NCI-H146 treated with DMSO at 0.1 percent for 48 hours (cell line): ENCODE data around the gene FUBP1.
A peak's percentile ranks its signal among the peaks of the same experiment; 100 is the strongest.
"Not testable (repeated sequence)": the region's sequence is repeated elsewhere in the genome, so short reads cannot be mapped to it uniquely, and the experiment has no call there.

Source experiments
- DNase-seq: peaks from one replicate; lab custom pipeline; 2025; ENCODE audit not compliant: unreplicated experiment; lab: John Stamatoyannopoulos, UW

The FUBP1 gene, protein sequence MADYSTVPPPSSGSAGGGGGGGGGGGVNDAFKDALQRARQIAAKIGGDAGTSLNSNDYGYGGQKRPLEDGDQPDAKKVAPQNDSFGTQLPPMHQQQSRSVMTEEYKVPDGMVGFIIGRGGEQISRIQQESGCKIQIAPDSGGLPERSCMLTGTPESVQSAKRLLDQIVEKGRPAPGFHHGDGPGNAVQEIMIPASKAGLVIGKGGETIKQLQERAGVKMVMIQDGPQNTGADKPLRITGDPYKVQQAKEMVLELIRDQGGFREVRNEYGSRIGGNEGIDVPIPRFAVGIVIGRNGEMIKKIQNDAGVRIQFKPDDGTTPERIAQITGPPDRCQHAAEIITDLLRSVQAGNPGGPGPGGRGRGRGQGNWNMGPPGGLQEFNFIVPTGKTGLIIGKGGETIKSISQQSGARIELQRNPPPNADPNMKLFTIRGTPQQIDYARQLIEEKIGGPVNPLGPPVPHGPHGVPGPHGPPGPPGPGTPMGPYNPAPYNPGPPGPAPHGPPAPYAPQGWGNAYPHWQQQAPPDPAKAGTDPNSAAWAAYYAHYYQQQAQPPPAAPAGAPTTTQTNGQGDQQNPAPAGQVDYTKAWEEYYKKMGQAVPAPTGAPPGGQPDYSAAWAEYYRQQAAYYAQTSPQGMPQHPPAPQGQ

DNA sequence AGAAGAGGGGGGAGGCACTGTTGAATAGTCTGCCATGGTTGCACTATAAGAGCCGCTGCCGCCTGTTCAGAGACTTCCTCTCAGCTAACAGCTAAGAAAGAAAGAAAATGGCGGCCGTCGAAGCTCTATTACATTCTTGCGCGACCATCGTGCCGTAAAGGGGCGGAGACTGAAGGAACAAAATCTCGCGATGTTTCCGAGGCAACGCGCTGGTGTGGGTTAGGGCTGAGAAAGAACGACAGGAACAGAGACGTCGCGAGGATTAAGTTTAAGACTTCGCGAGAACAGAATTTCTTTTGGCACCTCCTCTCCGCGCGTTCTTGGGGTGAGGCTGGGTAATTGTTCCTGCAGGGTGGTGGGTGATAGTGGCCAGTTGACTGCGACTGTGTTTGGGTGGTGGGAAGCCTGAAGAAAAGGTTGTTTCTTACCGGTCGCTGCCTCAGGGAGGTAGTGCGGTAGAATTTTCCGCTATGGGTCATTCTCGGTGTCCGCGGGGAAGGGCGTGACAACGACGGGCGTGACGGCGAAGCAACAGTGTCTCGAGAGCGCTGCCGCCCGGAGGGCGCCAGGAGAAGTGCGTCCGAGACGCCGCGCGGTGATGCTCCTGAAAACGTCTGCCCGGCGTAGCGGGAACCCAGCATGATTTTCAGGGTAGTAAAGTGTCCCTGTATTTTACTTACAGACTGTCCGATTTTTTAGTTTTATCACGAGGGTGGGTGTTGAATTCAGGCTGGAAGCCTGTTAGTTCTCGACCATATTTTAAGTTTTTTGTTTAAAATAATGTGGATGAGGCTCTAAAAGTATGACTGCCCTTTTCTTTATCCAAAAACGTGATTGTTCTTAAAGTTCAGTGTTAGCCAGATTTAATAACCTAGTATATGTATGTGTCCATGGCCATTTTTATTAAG lies at the start of gene FUBP1:
TSS of gene FUBP1 (minus strand) at position 104 of the 908 bp plus-strand sequence. CDS start at position 36, 68 bp downstream.
- peak; percentile 96 for DNase-seq

DNA sequence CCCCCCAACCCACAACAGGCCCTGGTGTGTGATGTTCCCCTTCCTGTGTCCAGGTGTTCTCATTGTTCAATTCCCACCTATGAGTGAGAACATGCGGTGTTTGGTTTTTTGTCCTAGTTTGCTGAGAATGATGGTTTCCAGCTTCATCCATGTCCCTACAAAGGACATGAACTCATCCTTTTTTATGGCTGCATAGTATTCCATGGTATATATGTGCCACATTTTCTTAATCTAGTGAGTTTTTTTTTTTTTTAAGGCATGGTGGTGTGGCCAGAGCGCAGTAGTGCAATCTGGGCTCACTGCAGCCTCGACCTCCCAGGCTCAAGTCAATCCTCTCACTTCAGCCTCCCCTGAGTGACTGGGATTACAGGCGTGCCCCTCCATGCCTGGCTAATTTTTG lies 42.3 kb upstream of the FUBP1 start:
- DNase-seq = not testable (repeated sequence)

DNA sequence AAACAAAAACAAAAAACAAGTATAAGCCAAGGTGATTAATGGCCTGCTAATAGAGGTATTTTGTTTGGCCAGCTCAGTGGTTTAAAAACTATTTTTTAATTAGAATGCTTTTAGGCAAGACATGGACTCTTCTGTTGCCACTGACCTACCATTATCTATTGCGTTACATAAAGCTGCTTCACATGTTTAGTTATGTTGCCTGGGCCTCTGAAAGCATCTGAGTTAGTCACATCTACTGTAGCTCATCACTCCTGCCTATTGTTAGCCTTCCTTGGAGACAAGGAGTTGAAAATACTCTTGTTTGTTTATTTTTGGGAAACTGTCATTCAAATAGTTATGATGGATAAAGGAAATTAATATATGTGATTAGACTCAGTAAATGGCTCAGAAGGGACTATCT lies 40.2 kb upstream of the FUBP1 start:
- DNase-seq = no peak

DNA sequence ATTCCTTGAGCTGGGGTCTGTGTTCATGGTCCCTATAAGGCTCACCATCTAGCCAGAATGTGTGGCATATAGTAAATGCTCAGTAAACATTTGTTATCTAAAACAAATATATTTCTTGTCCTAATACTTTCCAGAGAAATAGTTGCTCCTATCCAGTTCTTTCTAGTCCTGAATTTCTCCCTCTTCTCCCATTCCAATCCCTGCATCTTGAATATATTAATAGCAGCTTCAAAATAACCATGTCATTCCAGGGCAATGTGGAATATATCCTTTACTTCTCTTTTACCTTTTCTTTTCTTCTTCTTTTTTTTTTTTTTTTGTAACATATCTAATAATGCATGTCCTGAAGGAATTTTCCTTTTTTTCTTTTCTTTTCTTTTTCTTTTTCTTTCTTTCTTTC lies 36.3 kb upstream of the FUBP1 start:
- no peak for DNase-seq

GRCh38 chr1:78011050-78011449 lies 32.2 kb upstream of the FUBP1 start:
- no peak for DNase-seq

GRCh38 chr1:78009836-78010235 lies 31.0 kb upstream of the FUBP1 start:
- no peak for DNase-seq

DNA sequence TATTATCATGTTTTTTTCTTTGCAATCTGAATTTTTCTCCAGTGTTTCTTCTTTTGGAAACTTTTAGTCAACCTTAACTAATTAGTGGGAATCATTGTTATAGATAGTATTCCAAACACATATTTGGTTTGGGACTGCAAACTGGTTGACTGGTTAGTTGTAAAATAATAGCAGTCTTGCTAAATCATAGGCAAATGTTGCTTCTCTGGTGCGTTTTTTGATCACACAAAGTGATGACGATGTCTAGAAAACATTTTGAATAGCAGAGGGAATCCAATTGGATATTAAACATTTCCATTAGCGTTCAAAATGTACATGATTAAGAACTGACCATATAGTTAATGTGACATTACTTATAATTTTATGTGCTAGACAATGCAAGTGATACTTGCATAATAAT lies 30.4 kb upstream of the FUBP1 start:
- DNase-seq = no peak

DNA sequence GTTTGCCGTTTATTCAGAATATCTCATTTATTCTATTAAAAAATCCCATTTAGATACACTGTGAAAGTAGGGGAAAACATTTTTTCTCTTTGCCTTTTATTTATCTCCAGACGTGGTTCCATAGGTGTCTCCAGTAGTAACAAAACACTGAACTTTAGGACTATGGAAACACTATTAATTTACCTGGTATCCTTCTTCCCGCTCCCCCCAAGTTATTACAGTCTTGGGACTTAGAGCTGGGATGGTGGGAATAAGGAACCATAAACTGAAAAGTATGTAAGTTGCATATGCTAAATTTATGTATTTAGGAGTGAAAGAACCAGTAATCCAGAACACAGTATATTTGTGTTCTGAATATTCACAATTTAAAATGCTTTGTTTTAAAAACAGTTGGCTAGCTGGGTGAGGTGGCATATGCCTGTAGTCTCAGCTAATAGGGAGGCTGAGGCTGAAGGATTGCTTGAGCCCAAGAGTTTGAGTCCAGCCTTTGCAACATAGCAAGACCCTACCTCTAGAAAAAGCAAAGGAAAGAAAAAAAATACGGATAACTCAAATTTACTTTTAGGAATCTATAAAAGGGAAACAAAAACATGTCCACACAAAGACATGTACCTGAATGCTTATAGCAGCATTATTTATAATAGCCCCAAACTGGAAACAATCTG lies 28.9 kb upstream of the FUBP1 start:
- DNase-seq = no peak

DNA sequence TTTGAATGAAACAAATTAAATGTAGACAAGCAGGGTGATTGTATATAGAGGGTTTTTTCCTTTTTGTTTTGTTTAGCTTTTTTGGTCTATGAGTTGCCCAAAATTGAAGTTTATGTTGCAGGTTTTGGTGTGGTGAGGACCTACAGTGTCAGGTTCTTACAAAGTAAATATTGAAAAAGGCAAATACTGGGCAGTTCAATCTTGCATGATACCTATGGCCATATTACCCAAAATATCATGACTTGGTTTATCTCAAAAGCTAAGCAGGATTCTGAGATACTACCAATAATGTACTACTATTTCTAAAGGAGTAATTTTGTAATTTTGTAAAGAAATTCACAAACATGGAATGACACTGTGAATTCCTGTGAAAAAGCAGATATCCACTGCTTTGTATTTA lies 27.6 kb upstream of the FUBP1 start:
- no peak for DNase-seq

- DNase-seq = no peak
Observed at GRCh38 chr1:78005755-78006154, 26.9 kb upstream of the FUBP1 start.

DNA sequence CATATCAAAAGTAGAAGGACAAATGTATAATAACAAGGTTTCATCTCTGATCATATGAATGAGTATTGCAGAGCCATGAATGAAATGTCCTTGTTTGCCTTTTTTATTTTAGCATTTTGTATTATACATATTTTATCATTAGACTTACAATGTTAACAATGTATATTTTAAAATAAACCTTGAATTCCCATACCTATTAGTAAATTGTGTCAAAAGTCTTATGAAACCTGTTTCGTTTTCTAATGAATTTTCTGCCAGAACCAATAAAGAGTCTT lies 26.5 kb upstream of the FUBP1 start:
- no peak for DNase-seq

DNA sequence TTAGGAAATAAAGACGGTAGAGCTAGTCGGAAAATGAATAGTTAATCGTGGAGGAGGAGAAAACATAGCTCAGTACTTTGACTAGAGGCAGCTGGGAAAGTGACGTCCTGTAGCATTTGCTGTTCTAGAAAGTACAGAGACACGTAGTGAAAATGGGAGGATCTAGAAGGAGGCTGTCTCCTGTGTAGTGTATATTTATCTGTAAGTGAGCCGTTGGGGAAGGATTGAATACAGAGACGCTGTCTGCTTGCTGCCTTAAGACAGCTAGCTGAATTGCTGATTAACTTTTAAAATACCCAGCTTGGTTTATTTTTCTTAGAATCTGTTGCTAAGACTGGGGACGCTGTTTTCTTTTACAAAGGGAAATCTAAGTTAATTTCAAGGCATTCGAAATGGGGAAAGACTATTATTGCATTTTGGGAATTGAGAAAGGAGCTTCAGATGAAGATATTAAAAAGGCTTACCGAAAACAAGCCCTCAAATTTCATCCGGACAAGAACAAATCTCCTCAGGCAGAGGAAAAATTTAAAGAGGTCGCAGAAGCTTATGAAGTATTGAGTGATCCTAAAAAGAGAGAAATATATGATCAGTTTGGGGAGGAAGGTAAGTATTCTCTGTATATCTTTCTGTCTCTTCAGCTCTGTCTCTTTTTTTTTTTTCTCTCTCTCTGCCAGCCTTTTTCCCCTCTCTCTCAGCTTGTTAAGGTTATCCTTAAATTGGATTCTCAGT lies 26.0 kb upstream of the FUBP1 start, which contains the start of gene DNAJB4:
TSS of gene DNAJB4 (plus strand) at position 221 of the 729 bp plus-strand sequence. CDS start at position 393, 172 bp downstream.
- DNase-seq = no peak

DNA sequence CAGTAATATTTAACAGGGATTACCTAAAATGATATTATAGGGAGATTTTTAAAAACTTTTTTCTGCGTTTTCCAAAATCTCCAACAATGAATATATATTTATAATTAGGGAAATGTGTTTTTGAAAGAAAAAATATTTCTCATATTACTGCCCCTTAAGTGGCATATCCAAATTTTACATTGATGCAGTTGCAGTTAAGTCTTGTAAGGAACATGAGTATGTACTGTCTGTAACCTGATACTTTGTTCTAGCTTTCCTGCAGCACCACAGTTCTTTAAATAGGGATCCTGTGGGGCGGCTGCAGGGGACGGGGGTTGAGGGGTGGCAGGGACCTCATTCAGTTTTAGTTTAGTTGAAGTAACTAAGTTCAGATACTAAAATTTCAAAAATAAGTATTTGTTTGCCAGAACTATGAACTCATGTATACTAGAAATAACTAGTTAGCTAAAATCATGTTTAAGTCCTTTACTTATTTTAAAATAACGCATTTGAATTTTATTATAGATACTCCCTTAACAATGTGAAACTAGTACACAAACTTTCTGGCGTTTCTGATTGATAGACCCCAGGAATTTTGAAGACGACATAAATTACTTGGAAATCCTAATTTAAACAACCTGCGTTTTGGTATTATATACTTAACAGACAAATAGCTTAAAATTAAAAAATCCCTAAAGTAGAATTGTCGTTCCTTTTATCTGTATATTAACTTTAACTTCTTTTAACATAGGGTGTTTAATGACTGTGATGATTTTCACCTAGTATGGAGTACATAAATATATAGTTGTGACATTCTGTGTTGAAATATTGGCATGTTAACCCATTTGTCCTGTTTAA lies 25.2 kb upstream of the FUBP1 start:
- no peak for DNase-seq

DNA sequence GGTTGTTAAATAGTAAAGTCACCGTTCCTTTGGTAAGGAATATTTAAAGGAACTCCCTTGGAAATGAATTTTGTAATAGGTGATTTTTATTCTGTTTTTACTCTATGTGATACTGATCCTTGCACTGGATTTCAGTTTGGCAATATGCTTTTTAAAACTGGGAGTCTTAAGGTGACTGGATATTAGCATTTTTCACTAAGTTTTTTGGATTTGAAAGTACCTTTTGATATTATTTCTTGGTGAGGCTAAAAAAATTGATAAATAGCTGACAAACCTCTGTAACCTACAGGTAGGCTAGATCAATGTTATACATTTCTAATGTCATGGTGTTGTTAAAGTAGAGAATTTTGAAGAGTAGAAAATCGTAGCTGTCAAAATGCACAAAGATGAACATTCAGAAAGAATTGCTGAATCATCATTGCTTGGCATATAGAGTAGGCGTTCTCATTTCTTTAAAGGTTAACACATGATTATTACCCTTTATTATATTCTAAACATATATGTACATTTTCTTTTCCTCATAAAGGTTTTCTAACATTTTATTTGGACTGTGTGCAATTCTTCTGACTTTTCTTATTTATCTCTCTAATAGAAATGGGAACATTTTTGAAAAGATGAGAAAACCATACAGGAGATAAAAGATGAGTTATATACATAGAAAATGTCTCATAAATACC lies 24.3 kb upstream of the FUBP1 start:
- no peak for DNase-seq

DNA sequence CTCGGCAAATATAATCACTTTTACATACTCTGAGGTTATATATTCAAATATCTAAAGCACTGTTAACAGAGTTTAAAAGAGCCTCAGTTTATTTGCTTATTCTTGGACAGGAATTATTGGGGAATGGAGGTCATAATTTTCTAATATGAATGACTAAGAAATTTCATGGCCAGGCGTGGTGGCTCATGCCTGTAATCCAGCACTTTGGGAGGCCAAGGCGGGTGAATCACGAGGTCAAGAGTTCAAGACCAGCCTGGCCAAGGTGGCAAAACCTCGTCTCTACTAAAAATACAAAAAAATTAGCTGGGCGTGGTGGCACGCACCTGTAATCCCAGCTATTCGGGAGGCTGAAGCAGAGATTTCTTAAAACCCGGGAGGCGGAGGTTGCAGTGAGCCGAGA lies 21.7 kb upstream of the FUBP1 start:
- DNase-seq = not testable (repeated sequence)

DNA sequence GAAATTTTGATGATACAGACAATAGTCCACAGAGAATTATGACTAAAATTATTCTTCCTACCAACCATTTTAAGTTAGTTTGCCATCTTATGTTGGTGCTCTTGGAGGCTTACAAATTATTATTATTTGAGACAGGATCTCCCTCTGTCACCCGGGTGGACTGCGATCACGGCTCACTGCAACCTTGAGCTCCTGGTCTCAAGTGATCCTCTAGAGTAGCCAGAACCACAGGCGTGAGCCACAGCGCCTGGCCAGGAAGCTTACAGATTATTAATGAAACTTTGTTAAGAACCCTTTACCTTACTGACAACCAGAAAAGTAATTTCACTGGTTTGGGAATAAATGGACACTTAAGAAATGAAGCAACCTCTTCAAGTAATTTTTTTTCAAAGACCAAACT lies 17.9 kb upstream of the FUBP1 start:
- no peak for DNase-seq

GRCh38 chr1:77994117-77994705 lies 15.3 kb upstream of the FUBP1 start:
- DNase-seq = no peak

GRCh38 chr1:77991638-77992037 lies 12.8 kb upstream of the FUBP1 start:
- no peak for DNase-seq
